ENCODE measurements around the gene ENTPD1. TPM values are rescaled to one million over a fixed set of nuclear protein-coding genes. Genes with fewer than 3 reads are reported as not detected.

Gene ENTPD1
- total and polyA plus RNA-seq, 9 of the 15 experiments (the other 6 are each of a cell fraction or from before 2014, with no cell fraction given): 0.07 to 1.5 (median 0.37) TPM

GRCh38 chr10:95796504-95796903, 40.5 kb downstream of the ENTPD1 start:
- Histone ChIP-seq H3K4me3 (no peak overlapping the region), H3K79me2 (ENCODE audit: control insufficient read depth, insufficient read depth, low read length) (no peaks in the 10 kb centered on the region), H4K20me1 (replicated peaks; ENCODE audit: control insufficient read depth, insufficient read depth, low read length) (no peaks in the 10 kb centered on the region), H3K27ac (ENCODE audit: extremely low read depth, low read depth, low read length) (no peak overlapping the region), H3K36me3 (ENCODE audit: control insufficient read depth, insufficient read depth, low read length) (no peaks in the 10 kb centered on the region), H3K9me3 (replicated peaks; ENCODE audit: control insufficient read depth, insufficient read depth, low read depth, low read length) (no peaks in the 10 kb centered on the region), H3K4me1 (replicated peaks in 1 of 2; ENCODE audit: control insufficient read depth in 2 of 2, insufficient read depth in 2 of 2, low read length in 2 of 2) (no peaks in the 10 kb centered on the region), H3K4me2 (ENCODE audit: insufficient read depth, low read length) (no peak overlapping the region), H3K9ac (ENCODE audit: insufficient read depth in 1 of 2, low read depth in 2 of 2, low read length in 2 of 2) (no peak overlapping the region), H3K27me3 (ENCODE audit: control insufficient read depth in 2 of 2, insufficient read depth in 2 of 2, low read length in 2 of 2) (no peaks in the 10 kb centered on the region), H2AFZ (ENCODE audit: low read depth, low read length) (no peak overlapping the region), H3K9me1 (ENCODE audit: control insufficient read depth, insufficient read depth, low read length) (no peaks in the 10 kb centered on the region)
- in situ Hi-C loops (cut with MboI) (no loop called here), intact Hi-C loops (cut with micrococcal nuclease) (no loop called here)
- ChIA-PET CTCF (ENCODE audit: low intra/inter-chr PET ratio) (no interaction called here), POLR2A (interaction anchor here (0.6 kb wide), 1 partner anchor 138 kb away, joined by 3 read pairs; no protein-coding TSS in a partner anchor)
- BruUV-seq (replicated peaks): no TSS peak
- ATAC-seq (no peak), DNase-seq (ENCODE audit: extremely low read depth in 1 of 4, low spot score in 3 of 4) (no peak), FAIRE-seq (no peak)
- no peak for TF ChIP-seq POLR2AphosphoS2 (IDR thresholded peaks at IDR 0.05; ENCODE audit: low read length)
- TF ChIP-seq ZNF780A (CRISPR knock-in tag; IDR thresholded peaks at IDR 0.05): no peak
- TF ChIP-seq TOE1 (IDR thresholded peaks at IDR 0.05; ENCODE audit: borderline replicate concordance): no peak
- no peak for TF ChIP-seq TOE1 (CRISPR knock-in tag; IDR thresholded peaks at IDR 0.05; ENCODE audit: borderline replicate concordance, low read depth)
- no peak for TF ChIP-seq BRF1 (IDR thresholded peaks at IDR 0.05; ENCODE audit: borderline replicate concordance, extremely low read depth, insufficient read length)
- no peak for TF ChIP-seq IFI16 (CRISPR knock-in tag; IDR thresholded peaks at IDR 0.05)
- TF ChIP-seq MBD2 (IDR thresholded peaks at IDR 0.05; ENCODE audit: borderline replicate concordance, low read depth): no peak
- no peak for TF ChIP-seq USF2 (CRISPR knock-in tag; IDR thresholded peaks at IDR 0.05)
- no peak for TF ChIP-seq MXI1 (IDR thresholded peaks at IDR 0.05; ENCODE audit: low read depth, low read length)
- no peak for TF ChIP-seq CTCFL (IDR thresholded peaks at IDR 0.05; ENCODE audit: borderline replicate concordance, insufficient read depth, low read depth, low read length, poor library complexity, severe bottlenecking)

Data from K562 (cell line).